ENCODE results near the gene CDKN2B.
"Not testable (repeated sequence)": the region's sequence is repeated elsewhere in the genome, so short reads cannot be mapped to it uniquely, and the experiment has no call there.

DNA sequence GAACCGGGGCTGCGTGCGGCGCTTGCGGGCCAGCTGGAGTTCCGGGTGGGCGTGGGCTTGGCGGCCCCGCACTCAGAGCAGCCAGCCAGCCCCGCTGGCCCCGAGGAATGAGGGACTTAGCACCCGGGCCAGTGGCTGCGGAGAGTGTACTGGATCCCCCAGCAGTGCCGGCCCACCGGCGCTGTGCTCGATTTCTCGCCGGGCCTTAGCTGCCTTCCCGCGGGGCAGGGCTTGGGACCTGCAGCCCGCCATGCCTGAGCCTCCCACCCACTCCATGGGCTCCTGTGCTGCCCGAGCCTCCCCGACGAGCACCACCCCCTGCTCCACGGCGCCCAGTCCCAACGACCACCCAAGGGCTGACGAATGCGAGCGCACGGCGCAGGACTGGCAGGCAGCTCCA, 49.8 kb downstream of the CDKN2B start:
- TF ChIP-seq, protein P1, sequence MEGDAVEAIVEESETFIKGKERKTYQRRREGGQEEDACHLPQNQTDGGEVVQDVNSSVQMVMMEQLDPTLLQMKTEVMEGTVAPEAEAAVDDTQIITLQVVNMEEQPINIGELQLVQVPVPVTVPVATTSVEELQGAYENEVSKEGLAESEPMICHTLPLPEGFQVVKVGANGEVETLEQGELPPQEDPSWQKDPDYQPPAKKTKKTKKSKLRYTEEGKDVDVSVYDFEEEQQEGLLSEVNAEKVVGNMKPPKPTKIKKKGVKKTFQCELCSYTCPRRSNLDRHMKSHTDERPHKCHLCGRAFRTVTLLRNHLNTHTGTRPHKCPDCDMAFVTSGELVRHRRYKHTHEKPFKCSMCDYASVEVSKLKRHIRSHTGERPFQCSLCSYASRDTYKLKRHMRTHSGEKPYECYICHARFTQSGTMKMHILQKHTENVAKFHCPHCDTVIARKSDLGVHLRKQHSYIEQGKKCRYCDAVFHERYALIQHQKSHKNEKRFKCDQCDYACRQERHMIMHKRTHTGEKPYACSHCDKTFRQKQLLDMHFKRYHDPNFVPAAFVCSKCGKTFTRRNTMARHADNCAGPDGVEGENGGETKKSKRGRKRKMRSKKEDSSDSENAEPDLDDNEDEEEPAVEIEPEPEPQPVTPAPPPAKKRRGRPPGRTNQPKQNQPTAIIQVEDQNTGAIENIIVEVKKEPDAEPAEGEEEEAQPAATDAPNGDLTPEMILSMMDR (conservative IDR thresholded peaks at IDR 0.05; ENCODE audit: low read length) = not testable (repeated sequence)
- not testable (repeated sequence) for TF ChIP-seq EZH2phosphoT487 (IDR thresholded peaks at IDR 0.05; ENCODE audit: borderline replicate concordance)

All from Loucy (cell line).